Upper lobe of right lung (tissue), 1 donor: Measurements from ENCODE around the gene CHCHD6. TPM values are rescaled to one million over a fixed set of nuclear protein-coding genes. Genes with fewer than 3 reads are reported as not detected.
A peak's percentile ranks its signal among the peaks of the same experiment; 100 is the strongest.

ENCODE experiments used
- ATAC-seq: fragments of 200-7000 bp; cut with Tn5 transposase; one replicate; pipeline ENCODE4 v1.9.1; 2020; ENCODE audit warnings: mild to moderate bottlenecking, moderate library complexity
- DNase-seq: peaks from one replicate; pipeline ENCODE4 v3.0.0-alpha.2; 2020
- H3K27ac ChIP-seq: fragments of 200-600 bp; one replicate; pipeline ENCODE4 v1.8.0; 2022
- H3K27me3 ChIP-seq: fragments of 200-600 bp; one replicate; pipeline ENCODE4 v1.8.0; 2022; ENCODE audit warnings: mild to moderate bottlenecking
- H3K36me3 ChIP-seq: fragments of 200-600 bp; one replicate; pipeline ENCODE4 v1.8.0; 2022
- H3K4me1 ChIP-seq: fragments of 200-600 bp; one replicate; pipeline ENCODE4 v1.8.0; 2022
- H3K4me3 ChIP-seq: fragments of 200-600 bp; one replicate; pipeline ENCODE4 v1.8.0; 2022; ENCODE audit warnings: mild to moderate bottlenecking
- H3K9me3 ChIP-seq: fragments of 200-600 bp; one replicate; pipeline ENCODE4 v1.8.0; 2022
- CTCF ChIP-seq: fragments of 200-600 bp; IDR thresholded peaks from one replicate; pipeline ENCODE4 v1.8.0; 2022; ENCODE audit warnings: antibody characterized with exemption
- intact Hi-C: fragments of 100-400 bp; cut with DNase I; formaldehyde crosslinking; loops from one replicate; pipeline ENCODE4 v1.11.0; 2022
- total RNA-seq: library from RNA; stranded (reverse); fragmentation: NEBNext Ultra II Directional; extraction: Animal tissue kit (Norgen Biotek cat#: 25700); gene quantifications from one replicate; pipeline ENCODE4 v1.2.1, GENCODE V29; 2021
- donor health status: DM: no; HTN: yes; CAD: no; lungs with severe emphysema.

CHCHD6 gene
- total RNA-seq, 1 donor from 2014 or later: 17.1 TPM

- Histone ChIP-seq H3K4me1 (peaks cover 24% of the 10 kb centered on the region), H3K36me3 (no peaks in the 10 kb centered on the region), H3K27ac (no peak overlapping the region), H3K27me3 (no peaks in the 10 kb centered on the region), H3K9me3 (no peaks in the 10 kb centered on the region), H3K4me3 (no peak overlapping the region)
- no peak for TF ChIP-seq CTCF
- ATAC-seq: no peak
- intact Hi-C loops: no loop called here
- no peak for DNase-seq
These were observed 209.5 kb downstream of the CHCHD6 start for GRCh38 chr3:126913524-126913923.

GRCh38 chr3:126914226-126914625 is 210.2 kb downstream of the CHCHD6 start:
- ATAC-seq: no peak
- Histone ChIP-seq H3K27ac (no peak overlapping the region), H3K4me3 (no peak overlapping the region), H3K36me3 (no peaks in the 10 kb centered on the region), H3K27me3 (no peaks in the 10 kb centered on the region), H3K4me1 (peaks cover 20% of the 10 kb centered on the region), H3K9me3 (no peaks in the 10 kb centered on the region)
- intact Hi-C loops: no loop called here
- no peak for TF ChIP-seq CTCF
- no peak for DNase-seq

GRCh38 chr3:126915015-126915414 is 211.0 kb downstream of the CHCHD6 start:
- ATAC-seq (no peak), DNase-seq (no peak)
- intact Hi-C loops: no loop called here
- no peak overlapping the region for H3K4me3 ChIP-seq
- H3K36me3 ChIP-seq: no peaks in the 10 kb centered on the region
- H3K27ac ChIP-seq: no peak overlapping the region
- no peak for TF ChIP-seq CTCF
- H3K27me3 ChIP-seq: no peaks in the 10 kb centered on the region
- no peaks in the 10 kb centered on the region for H3K9me3 ChIP-seq
- peaks cover 20% of the 10 kb centered on the region for H3K4me1 ChIP-seq

GRCh38 chr3:126916546-126916945 is 212.5 kb downstream of the CHCHD6 start:
- no peak for TF ChIP-seq CTCF
- Histone ChIP-seq H3K4me3 (no peak overlapping the region), H3K27ac (no peak overlapping the region), H3K36me3 (no peaks in the 10 kb centered on the region), H3K9me3 (no peaks in the 10 kb centered on the region), H3K4me1 (peaks cover 13% of the 10 kb centered on the region), H3K27me3 (no peaks in the 10 kb centered on the region)
- DNase-seq (no peak), ATAC-seq (no peak)
- intact Hi-C loops: no loop called here

GRCh38 chr3:126917232-126917804 is 213.3 kb downstream of the CHCHD6 start:
- TF ChIP-seq CTCF: no peak
- Histone ChIP-seq H3K9me3 (no peaks in the 10 kb centered on the region), H3K27ac (no peak overlapping the region), H3K4me3 (no peak overlapping the region), H3K36me3 (no peaks in the 10 kb centered on the region), H3K27me3 (no peaks in the 10 kb centered on the region), H3K4me1 (peaks cover 13% of the 10 kb centered on the region)
- intact Hi-C loops: no loop called here
- ATAC-seq (peak; percentile 58), DNase-seq (no peak)

- DNase-seq (no peak), ATAC-seq (no peak)
- no peaks in the 10 kb centered on the region for H3K27me3 ChIP-seq
- no peaks in the 10 kb centered on the region for H3K9me3 ChIP-seq
- H3K4me1 ChIP-seq: peaks cover 9% of the 10 kb centered on the region
- H3K36me3 ChIP-seq: no peaks in the 10 kb centered on the region
- H3K4me3 ChIP-seq: no peak overlapping the region
- TF ChIP-seq CTCF: no peak
- no peak overlapping the region for H3K27ac ChIP-seq
- intact Hi-C loops: no loop called here
These were observed 214.3 kb downstream of the CHCHD6 start for GRCh38 chr3:126918355-126918821.
